NCI-H187 treated with DMSO at 0.1 percent for 48 hours (cell line): ENCODE measurements around the gene HGF.

ENCODE experiments used
- DNase-seq: peaks from one replicate; lab custom pipeline; 2025; lab: John Stamatoyannopoulos, UW

Gene HGF

DNA sequence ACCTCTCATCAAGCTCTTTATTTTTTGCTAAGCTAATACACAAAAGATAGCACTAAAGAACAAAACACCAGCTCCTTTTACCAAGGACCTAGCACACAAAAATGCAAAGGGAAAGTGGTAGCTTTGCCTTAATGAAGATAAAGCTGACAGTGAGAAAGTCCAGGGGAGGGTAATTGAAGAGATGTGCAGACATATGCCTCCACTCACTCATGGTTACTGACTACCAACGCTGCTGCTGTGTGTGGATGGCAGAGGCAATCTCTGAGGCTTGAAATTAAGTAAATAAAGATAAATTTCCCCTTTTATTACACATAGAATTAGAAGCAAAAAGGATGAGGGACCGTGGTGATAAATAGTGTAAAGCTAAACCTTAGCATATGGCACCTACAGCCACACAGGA lies 87.0 kb downstream of the HGF start:
- no peak for DNase-seq

DNA sequence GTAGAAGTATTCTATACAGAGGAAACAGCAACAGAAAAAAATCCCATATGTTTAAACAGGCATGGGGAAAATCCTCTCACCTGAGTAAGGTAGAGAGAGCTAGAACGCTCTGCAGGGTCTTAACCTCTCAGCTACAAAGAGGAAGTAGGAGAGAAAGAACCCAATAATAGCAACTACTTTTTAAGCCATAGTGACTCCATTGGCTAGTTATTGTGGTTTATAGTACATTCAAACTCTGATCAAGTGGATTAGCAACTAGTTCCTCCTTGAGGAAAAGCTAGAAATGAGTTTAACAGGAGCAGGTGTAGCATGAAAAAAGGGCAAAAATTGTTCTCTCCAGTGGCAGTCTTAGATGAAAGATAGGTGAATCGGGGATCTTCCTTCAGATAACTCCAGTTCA lies 89.7 kb downstream of the HGF start:
- no peak for DNase-seq

DNA sequence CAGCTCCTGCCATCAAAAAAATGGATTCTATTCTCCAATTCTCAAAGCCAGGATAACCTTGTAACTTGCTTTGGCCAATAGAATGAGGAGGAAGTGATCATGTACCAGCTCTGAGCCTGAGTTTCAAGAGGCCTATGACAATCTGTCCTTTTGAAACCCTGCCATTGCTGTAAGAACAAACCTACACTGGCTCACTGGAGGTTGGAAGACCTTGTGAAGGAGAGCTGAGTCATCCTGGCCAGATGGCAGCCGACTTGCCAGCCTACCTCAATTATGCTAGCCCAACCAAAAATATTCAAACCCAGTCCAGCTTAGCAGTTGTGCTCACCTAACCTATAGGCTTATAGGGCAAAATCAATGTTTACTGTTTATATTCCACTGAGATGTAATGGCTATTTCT lies 93.0 kb downstream of the HGF start:
- no peak for DNase-seq

DNA sequence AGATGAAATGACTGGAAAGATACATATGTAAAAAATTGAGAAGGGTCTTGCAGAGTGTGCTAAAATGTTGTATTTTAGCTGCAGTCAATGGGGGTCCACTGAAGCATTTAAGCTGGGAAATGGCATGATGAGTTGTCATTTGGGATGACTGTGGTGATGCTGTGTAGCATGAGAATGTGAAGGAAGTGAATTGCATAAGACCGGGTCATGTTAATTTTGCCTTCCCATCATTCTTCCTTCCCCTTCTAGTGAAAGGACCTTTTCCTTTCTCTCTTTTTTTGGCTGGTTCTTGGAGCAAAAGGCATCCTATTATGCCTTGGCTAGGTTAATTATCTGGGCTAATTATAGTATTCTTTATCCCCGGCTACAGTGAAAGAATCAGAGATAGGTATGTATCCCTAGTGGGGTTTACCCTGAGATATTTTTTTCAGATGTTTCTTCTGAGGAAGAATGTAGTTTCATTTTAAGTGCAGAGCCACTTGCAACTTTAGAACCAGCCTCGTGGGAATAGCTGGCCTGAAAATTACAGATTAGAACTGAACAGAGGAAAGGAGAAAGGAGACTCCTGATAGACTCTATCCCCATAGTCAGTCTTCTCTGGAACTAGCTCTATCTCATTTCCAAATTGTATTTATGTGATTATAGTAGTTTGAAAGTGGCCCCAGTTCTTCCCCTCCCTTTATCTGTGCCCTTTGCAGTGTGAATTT lies 93.6 kb downstream of the HGF start:
- DNase-seq, result no peak

DNA sequence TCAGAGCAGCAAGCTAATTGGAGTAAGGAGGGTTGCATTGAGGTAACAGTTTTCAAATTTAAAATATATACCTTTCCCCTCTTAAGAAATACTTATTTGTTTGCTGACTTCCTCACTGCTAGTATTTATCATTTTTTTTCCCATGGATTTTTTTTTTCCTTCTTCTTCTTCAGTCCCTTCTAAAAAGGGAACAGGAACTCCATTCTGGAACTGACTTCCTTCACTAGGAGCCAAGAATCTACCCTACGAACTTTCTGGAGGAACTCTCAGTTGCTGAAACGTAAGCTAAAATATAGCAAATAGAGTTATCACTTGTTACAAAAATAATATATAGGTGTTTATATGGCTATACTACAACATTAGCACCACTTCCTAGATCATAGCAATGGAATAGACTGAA lies 95.4 kb downstream of the HGF start:
- no peak for DNase-seq

DNA sequence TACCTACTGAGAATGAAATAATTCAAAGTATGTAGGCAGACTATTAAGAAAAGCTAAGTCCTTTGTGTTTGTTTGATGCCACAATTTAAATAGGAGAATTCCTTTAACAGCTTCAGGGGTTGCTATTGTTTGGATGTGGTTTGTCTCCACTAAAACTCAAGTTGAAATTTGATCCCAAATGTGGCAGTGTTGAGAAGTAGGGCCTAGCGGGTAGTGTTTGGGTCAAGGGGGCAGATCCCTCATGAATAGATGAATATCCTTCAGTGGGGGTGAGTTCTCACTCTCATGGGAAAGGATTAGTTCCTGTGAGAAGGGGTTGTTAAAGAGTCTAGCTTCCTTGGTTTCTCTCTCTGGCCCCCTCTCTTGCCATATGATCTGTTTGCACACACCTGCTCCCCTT lies 97.0 kb downstream of the HGF start:
- DNase-seq, result no peak

DNA sequence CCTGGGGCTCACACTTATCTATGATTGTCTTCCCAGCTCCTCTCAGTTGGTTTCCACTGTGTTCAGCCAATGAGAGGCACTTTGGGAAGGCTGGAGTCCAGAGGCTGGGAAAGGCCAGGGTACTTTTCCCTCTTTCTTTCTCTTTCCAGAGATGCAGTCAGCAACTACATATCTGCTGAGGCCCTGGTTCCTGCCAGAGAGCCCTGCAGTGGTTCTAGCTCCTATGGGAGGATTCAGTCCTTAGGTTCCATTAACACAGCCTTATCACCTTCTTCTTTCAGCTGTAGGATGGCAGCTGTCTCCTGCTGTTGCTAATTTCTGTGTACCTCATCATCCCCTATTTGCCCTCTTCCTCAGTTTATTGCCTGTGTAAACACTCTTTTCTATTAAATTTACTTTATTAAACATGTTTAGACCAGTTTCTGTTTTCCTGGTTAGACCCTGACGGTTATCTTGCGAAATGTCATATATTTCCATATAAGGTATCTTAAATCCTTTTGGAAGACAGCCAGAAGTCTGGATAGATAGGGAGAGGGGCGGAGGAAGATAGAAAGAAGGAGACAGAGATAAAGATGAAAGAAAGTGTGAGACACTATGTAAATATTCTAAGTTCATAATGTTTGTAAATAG lies 100.3 kb downstream of the HGF start:
- no peak for DNase-seq

DNA sequence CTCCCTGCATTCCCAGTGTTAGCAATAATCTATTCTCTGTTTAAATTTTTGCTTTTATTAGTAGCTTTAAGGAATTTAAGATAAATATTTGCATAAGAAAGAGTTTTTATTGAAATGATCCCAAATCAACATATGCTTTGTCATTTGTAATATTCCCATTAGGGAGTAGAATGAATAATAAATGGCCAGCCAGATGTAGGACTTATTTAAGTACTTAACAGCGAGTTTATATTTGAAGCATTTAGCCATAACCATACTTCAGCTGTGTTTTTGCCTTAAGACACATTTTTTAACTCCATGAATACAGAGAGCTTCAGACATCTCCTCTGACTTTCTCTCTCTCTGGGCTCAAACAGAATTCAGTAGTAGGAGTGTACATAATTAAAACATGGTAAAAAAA lies 103.6 kb downstream of the HGF start:
- no peak for DNase-seq

DNA sequence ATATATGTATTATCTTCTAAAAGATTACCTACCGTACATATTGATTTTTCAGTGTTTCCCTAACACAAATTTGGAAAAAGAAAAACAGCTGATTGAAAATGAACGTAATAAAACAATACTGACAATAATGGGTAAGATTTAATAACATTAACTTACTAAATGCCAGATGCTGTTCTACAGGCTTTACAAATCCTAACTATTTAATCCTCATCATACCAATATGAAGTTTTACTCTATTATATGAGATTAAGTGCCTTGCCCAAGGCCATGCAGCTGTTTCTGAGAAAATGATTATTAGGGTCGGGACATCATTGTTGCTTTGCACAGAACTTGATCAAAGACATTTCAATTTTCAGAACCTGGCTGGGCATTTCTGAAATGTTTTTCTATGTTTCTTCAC lies 104.6 kb downstream of the HGF start:
- no peak for DNase-seq

DNA sequence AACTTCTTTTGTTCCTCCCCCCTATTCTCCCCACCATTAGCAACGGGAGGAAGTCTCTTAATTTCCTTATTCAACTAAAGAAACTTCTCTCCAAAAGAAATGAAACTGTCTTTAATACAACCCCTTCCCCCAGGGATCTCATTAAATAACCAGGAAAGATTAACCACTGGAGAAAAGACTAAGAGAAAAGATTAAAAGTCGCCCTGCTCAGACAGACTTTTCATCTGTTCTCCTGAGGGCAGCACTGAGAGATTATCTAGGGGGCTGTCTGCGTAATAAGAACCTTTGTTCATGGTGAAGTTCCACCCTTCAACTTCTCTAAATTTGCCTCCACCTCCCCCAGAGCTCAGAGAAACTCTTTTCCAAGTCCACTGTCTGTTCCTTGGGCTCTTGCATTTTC lies 105.5 kb downstream of the HGF start:
- no peak for DNase-seq

DNA sequence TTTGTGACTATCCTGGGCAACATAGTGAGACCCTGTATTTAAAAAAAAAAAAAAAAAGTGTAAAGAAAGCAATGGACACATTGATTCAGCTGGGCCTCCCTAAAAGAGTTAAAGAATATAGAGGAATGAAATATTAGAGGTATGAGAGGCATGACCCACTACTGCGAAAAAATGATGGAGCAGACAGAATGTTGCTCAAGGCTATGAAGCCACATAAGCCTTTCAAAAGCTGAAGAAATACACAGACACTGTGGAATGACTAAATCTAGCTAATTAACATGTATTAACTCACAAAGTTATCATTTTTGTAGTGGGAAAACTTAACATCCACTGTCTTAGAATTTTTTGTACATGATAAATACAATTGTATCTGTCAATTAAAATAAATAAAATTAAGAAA lies 107.3 kb downstream of the HGF start:
- DNase-seq, result no peak

DNA sequence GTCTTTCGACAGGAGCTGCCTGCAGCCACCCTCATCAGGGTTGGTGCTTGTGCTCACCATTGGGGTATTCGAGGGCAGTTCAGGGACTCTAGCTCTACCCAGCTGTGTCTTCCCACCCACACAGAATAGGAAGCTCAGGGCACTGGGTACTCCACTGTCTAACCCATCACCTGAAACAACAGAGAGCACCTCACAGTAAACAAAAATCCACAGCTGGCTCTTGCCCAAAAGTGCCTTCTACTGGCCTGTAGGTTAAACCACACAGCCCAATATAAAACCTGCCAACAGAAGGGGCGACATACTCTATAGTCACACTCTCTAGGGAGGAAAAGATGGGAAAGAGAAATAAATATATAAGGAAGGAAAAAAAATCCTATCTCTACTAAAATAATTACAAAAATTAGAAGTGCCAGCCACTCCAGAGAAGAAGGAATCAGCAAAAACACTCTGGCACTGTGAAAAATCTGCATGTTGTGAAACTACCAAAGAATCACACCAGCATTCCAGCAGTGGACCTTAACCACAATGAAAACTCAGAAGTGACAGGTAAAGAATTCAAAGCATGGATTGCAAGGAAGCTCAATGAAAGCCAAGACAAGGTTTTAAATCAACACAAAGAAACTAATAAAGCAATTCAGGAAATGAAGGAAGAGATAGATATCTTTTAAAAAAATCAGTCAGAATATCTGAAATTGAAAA lies 110.0 kb downstream of the HGF start:
- DNase-seq, result no peak

DNA sequence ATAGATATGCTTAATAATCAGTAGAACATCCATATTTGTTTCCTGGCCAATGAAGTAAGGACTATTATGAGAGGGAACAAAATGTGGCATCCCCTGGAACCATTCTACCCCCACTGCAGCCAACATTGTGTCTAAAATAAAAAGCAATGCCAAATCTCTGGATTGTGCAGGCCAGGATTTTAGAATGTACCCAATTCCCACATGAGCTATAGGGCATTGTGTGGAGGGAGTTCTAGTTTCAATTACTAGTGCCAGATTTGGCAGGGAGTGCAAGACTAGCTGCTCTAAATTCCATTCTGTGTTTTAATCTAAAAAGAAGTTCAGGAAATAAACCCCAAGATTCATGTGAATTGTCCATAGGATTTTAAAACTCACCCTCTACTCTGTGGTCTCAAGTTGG lies 112.3 kb downstream of the HGF start:
- no peak for DNase-seq

DNA sequence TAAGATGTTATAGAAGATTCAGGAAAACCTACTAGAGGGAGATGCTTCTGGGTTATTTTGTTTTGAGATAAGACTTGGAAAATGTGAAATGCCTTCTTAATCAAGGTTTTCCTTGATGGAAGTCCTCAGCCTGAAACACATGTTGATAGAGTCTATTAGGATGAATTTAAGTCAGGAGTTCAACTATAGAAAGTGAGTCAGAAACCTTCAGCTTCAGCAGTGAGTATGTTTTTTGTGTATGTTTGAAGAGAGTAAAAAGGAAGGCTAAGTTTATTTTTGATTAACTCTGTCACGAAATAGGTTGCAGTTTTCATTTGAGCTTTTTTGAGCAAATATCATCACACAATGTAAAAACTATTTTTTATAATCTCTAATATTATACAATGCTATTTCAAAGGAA lies 114.6 kb downstream of the HGF start:
- no peak for DNase-seq

DNA sequence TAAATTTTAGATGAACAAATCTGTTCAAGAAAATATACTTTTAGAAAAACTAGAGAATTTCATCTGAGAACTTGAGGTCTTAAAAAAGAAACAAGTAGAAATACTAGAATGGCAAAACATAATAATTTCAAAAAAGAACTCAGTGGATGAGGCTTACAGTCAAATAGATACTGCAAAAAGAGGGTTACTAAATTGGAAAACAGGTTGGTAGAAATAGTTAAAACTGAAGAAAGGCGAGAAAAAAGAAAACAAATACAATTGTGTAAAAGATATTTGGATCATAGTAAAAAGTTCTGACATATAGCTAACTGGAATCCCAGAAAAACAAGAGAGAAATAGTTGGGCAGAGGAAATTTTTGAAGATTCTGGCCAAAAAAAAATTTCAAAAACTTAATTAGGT lies 117.6 kb downstream of the HGF start:
- DNase-seq, result no peak
